Measurements from ENCODE around the gene USP32.
"Not testable (repeated sequence)": the region's sequence is repeated elsewhere in the genome, so short reads cannot be mapped to it uniquely, and the experiment has no call there.

DNA sequence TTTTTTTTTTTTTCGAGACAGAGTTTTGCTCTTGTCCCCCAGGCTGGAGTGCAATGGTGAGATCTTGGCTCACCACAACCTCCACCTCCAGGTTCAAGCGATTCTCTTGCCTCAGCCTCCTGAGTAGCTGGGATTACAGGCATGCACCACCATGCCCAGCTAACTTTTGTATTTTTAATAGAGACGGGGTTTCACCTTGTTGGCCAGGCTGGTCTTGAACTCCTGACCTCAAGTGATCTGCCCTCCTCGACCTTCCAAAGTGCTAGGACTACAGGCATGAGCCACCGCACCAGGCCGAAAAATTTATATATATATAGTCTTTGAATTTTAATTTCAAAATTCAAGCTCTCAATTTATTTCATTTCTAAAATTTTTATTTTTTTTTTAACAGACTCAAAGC lies 36.6 kb upstream of the USP32 start:
- TF ChIP-seq, protein P1, sequence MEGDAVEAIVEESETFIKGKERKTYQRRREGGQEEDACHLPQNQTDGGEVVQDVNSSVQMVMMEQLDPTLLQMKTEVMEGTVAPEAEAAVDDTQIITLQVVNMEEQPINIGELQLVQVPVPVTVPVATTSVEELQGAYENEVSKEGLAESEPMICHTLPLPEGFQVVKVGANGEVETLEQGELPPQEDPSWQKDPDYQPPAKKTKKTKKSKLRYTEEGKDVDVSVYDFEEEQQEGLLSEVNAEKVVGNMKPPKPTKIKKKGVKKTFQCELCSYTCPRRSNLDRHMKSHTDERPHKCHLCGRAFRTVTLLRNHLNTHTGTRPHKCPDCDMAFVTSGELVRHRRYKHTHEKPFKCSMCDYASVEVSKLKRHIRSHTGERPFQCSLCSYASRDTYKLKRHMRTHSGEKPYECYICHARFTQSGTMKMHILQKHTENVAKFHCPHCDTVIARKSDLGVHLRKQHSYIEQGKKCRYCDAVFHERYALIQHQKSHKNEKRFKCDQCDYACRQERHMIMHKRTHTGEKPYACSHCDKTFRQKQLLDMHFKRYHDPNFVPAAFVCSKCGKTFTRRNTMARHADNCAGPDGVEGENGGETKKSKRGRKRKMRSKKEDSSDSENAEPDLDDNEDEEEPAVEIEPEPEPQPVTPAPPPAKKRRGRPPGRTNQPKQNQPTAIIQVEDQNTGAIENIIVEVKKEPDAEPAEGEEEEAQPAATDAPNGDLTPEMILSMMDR (IDR thresholded peaks at IDR 0.05): not testable (repeated sequence)
- TF ChIP-seq EZH2 (IDR thresholded peaks at IDR 0.05; ENCODE audit: borderline replicate concordance, insufficient read depth, low read depth, low read length, poor library complexity, severe bottlenecking): not testable (repeated sequence)

Data from B cell (primary cell).